AG10803 (cell line): ENCODE results near the gene SLC6A15.

ENCODE experiments used
- DNase-seq: peaks from one replicate; pipeline ENCODE4 v3.0.0; 2010; ENCODE audit warnings: low read depth
- H3K4me3 ChIP-seq: 2 replicates; pipeline ENCODE4 v1.5.1; 2011; ENCODE audit warnings: mild to moderate bottlenecking, low read length, control low read depth
- TF ChIP-seq, protein P1 (sequence below): conservative IDR thresholded peaks from 2 replicates; pipeline ENCODE4 v1.5.1; 2011; ENCODE audit warnings: mild to moderate bottlenecking, low read length, control low read depth, inconsistent platforms

The SLC6A15 gene

DNA sequence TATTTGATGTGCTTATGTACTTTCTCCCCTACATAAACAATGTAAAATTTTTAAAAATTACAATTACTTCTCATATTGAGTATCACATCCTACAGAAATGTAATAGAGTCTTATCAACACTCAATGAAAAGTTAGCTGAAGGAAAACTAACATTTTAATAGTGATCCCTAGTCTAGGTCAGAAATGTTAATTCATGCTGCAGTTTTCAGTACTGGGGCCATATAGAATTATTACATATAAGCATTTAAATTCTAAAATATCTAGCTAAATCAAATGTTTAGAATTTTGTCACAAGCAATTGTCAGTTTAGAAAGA lies 37.8 kb downstream of the SLC6A15 start:
- TF ChIP-seq, protein P1, sequence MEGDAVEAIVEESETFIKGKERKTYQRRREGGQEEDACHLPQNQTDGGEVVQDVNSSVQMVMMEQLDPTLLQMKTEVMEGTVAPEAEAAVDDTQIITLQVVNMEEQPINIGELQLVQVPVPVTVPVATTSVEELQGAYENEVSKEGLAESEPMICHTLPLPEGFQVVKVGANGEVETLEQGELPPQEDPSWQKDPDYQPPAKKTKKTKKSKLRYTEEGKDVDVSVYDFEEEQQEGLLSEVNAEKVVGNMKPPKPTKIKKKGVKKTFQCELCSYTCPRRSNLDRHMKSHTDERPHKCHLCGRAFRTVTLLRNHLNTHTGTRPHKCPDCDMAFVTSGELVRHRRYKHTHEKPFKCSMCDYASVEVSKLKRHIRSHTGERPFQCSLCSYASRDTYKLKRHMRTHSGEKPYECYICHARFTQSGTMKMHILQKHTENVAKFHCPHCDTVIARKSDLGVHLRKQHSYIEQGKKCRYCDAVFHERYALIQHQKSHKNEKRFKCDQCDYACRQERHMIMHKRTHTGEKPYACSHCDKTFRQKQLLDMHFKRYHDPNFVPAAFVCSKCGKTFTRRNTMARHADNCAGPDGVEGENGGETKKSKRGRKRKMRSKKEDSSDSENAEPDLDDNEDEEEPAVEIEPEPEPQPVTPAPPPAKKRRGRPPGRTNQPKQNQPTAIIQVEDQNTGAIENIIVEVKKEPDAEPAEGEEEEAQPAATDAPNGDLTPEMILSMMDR, result no peak
- no peak overlapping the region for H3K4me3 ChIP-seq
- no peak for DNase-seq

DNA sequence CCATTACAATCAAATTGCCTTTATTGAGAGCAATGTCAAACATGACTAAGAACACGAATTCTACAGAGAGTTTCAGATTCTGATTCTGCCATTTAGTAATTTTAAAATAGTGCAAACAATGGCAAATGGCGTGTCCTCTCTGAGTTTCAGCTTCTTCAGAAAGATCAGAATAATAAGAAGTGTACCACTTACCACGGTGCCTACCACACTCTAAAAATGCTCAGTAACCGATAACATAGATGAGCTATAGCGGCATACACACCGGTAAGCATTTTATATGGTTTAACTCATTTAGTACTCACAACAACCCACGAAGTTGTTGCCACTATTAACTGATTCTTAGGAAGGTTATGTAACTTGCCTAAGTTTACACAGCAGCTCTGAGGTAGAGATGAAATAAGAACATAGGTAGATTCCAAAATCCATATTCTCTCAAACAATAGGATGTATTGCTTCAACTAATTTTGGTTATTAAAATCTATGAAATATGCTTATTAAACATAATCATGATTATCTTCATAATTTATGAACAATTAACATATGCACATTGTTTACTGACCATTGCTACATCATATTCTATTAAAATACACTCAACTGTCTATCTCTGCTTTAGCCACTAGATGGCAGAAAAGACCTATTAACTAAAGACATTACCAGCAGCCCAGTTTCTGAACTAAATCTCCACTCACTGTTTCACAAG lies 38.3 kb downstream of the SLC6A15 start:
- H3K4me3 ChIP-seq, result no peak overlapping the region
- peak; percentile 60 for DNase-seq
- TF ChIP-seq, protein P1, result peak; percentile 80

DNA sequence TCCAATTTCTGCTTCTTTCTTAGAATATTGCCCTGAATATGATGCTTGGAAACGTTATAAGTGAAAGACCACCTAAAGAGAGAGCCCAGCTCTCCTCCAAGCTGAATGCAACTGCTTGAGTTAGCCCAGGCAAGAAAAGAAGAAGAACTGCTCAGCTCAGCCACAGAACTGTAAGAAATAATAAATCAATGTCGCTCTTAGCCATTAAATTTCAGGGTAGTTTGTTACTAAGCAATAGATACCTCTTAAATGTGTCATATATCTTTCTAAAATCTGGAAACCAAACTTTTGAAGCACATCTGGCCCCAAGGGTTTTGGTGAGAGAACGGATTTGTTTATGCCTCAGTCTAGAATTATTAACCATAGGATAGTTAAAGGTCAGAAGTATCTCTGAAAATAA lies 50.4 kb downstream of the SLC6A15 start:
- peak; percentile 25 for DNase-seq
- TF ChIP-seq, protein P1, result no peak
- H3K4me3 ChIP-seq, result no peak overlapping the region

DNA sequence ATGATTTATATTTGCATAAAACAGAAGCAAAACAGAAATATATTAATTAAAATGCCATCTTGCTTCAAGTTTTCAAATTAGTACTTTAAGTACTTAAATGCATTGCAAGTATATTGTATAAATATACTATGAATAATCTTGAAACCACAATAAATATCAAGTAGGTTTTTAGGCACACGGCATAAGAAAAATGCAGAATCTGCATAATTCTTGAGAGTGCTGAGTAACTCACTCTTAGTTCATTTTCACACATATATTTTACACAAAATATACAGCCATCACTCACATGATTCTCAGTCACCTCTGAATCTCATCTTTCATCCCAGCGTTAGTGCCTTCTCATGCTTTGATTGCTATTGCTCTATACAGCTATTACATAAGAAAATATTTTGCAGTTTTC lies 51.9 kb downstream of the SLC6A15 start:
- H3K4me3 ChIP-seq, result no peak overlapping the region
- TF ChIP-seq, protein P1, result no peak
- DNase-seq, result no peak

DNA sequence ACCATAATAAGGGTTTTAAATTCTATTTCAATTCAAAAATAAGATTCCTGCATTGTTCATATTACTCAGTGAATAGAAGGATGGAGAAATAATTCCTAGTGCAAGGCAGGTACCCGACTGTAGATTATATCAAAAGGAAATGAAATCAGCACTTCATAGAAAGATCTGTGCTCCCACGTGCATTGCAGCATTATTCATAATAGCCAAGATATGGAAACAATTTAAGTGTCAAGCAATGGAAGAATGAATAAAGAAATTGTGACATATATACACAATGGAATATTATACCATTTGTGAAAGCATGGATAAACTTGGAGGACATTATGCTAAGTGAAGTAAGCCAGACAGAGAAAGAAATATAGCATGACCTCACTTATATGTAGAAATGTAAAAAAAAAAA lies 53.8 kb downstream of the SLC6A15 start:
- TF ChIP-seq, protein P1, result no peak
- no peak for DNase-seq
- no peak overlapping the region for H3K4me3 ChIP-seq

DNA sequence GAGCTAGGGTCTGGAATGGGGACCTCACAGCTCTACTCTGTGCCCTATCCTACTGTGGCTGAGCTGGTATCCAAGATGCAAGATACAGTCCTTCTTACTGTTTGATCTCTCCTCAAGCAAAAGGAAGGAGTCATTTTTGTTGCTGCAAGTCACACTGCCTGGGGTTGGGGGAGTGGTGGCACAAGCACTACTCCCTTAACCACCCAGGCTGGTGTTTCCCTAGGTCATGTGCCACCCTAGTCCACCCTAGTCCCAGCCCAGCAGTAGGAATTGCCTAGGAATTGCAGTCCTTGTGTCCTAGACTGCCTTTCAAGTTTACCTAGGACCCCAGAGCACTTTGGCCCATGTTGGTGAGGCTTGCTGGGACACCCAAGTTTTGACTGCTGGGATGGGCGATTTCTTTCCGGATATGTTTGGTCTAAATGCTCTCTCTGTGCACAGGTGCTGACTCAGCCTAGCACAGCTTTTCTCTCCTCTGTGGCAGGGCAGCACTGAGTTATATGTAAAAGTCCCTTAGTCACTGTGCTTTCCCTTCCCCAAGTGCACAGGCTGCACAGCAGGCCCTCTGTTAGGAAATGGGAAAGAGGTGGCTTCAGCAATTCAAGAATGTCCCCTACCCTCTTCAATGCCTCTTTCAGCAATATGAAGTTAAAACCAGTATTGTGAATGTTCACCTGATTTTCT lies 54.9 kb downstream of the SLC6A15 start:
- no peak overlapping the region for H3K4me3 ChIP-seq
- DNase-seq, result no peak
- TF ChIP-seq, protein P1, result no peak
